OCI-LY3 (cell line): ENCODE results near the gene COLQ.

Source experiments
- EZH2phosphoT487 ChIP-seq: fragments of 200-600 bp; shearing (Covaris generic); IDR thresholded peaks from 2 replicates; pipeline ENCODE4 v1.6.1; 2018; ENCODE audit warnings: antibody characterized with exemption, mixed run types, low read depth
- TF ChIP-seq, protein P1 (sequence below): fragments of 200-600, 300-600 bp; sonication (generic); IDR thresholded peaks from 2 replicates; pipeline ENCODE4 v1.5.1; 2014; ENCODE audit warnings: antibody characterized with exemption, low read length, low read depth

DNA sequence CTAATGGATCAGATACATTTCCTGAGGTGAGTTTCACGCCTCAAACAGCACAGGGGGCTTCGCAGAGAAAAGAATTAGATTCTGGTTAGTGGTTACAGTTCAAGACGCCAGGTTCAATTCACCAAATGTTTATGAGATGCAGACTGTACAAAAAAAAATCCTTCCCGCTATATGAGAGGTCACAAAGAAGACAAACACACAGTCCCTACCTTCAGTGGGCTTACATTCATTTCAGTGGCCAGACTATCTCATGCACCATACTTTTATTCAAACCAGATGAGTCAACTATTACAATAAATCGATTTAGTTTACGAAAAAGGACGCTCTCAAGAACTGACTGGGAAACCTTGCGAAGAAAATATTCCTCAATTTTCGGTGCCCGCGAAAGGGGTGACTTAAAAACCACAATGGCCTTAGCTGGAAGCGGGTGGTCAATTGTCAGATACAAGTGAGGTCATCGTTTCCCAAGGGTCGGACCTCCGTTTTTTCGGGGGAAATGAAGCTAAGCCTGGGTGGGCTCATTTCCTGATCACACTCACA lies 94.9 kb downstream of the COLQ start:
- TF ChIP-seq, protein P1, sequence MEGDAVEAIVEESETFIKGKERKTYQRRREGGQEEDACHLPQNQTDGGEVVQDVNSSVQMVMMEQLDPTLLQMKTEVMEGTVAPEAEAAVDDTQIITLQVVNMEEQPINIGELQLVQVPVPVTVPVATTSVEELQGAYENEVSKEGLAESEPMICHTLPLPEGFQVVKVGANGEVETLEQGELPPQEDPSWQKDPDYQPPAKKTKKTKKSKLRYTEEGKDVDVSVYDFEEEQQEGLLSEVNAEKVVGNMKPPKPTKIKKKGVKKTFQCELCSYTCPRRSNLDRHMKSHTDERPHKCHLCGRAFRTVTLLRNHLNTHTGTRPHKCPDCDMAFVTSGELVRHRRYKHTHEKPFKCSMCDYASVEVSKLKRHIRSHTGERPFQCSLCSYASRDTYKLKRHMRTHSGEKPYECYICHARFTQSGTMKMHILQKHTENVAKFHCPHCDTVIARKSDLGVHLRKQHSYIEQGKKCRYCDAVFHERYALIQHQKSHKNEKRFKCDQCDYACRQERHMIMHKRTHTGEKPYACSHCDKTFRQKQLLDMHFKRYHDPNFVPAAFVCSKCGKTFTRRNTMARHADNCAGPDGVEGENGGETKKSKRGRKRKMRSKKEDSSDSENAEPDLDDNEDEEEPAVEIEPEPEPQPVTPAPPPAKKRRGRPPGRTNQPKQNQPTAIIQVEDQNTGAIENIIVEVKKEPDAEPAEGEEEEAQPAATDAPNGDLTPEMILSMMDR: no peak
- TF ChIP-seq EZH2phosphoT487: no peak
